Osteoblast (primary cell): ENCODE results near the gene SYT6. TPM values are rescaled to one million over a fixed set of nuclear protein-coding genes. Genes with fewer than 3 reads are reported as not detected.
A peak's percentile ranks its signal among the peaks of the same experiment; 100 is the strongest.

Source experiments
- DNase-seq: peaks from one replicate; pipeline ENCODE4 v3.0.0; 2011; ENCODE audit warnings: low spot score, mixed read lengths; ENCODE audit not compliant: insufficient read length; ENCODE audit errors: missing footprints
- H2AFZ ChIP-seq: 2 replicates; pipeline ENCODE4 v1.6.0; 2011; ENCODE audit warnings: mild to moderate bottlenecking, low read length
- H3K27ac ChIP-seq: 2 replicates; pipeline ENCODE4 v1.5.1; 2011; ENCODE audit warnings: mild to moderate bottlenecking, low read depth, low read length, moderate library complexity
- H3K27me3 ChIP-seq: 2 replicates; pipeline ENCODE4 v1.6.0; 2012; ENCODE audit warnings: mild to moderate bottlenecking, control low read depth, inconsistent platforms, low read length, moderate library complexity; ENCODE audit not compliant: insufficient read depth
- H3K36me3 ChIP-seq: 2 replicates; pipeline ENCODE4 v1.5.1; 2011; ENCODE audit warnings: mild to moderate bottlenecking, low read length, control low read depth, moderate library complexity; ENCODE audit not compliant: insufficient read depth
- H3K4me1 ChIP-seq: 2 replicates; pipeline ENCODE4 v1.5.1; 2011; ENCODE audit warnings: mild to moderate bottlenecking, low read length, control low read depth, moderate library complexity; ENCODE audit not compliant: insufficient read depth
- H3K4me2 ChIP-seq: 2 replicates; pipeline ENCODE4 v1.6.0; 2011; ENCODE audit warnings: mild to moderate bottlenecking, low read length; ENCODE audit not compliant: insufficient read depth
- H3K4me3 ChIP-seq: fragments of 200-600 bp; sonication (generic); 3 replicates; pipeline ENCODE4 v1.5.1; 2012; ENCODE audit warnings: mild to moderate bottlenecking, low read length, inconsistent platforms; ENCODE audit not compliant: insufficient read depth
- H3K79me2 ChIP-seq: 2 replicates; pipeline ENCODE4 v1.6.0; 2012; ENCODE audit warnings: mild to moderate bottlenecking, low read length, control low read depth, inconsistent platforms; ENCODE audit not compliant: insufficient read depth
- H3K9me3 ChIP-seq: 2 replicates; pipeline ENCODE4 v1.5.1; 2011; ENCODE audit warnings: low read depth, low read length, control low read depth
- H4K20me1 ChIP-seq: 2 replicates; pipeline ENCODE4 v1.6.0; 2012; ENCODE audit warnings: mild to moderate bottlenecking, low read length, control low read depth; ENCODE audit not compliant: insufficient read depth
- CTCF ChIP-seq: IDR thresholded peaks from 2 replicates; pipeline ENCODE4 v1.5.1; 2011; ENCODE audit warnings: mild to moderate bottlenecking, low read depth, low read length, moderate library complexity; ENCODE audit errors: extremely low read depth
- total RNA-seq: library from RNA; depleted of rRNA; stranded (reverse); fragments of >200 nt; gene quantifications from 2 replicates; pipeline ENCODE4 v1.2.3, GENCODE V29; 2012

The SYT6 gene
- total RNA-seq, 1 donor: 0.36 TPM

- no peaks in the 10 kb centered on the region for H3K9me3 ChIP-seq
- no peak overlapping the region for H3K4me3 ChIP-seq
- H4K20me1 ChIP-seq: peaks cover 6% of the 10 kb centered on the region
- H3K79me2 ChIP-seq: no peaks in the 10 kb centered on the region
- no peak overlapping the region for H2AFZ ChIP-seq
- no peak overlapping the region for H3K4me2 ChIP-seq
- TF ChIP-seq CTCF: no peak
- H3K27me3 ChIP-seq: peaks cover 76% of the 10 kb centered on the region
- H3K36me3 ChIP-seq: no peaks in the 10 kb centered on the region
- DNase-seq: no peak
- no peaks in the 10 kb centered on the region for H3K4me1 ChIP-seq
- no peak overlapping the region for H3K27ac ChIP-seq
Measured at GRCh38 chr1:114155706-114156105, 2.0 kb upstream of the SYT6 start.

GRCh38 chr1:114154963-114155322, 1.3 kb upstream of the SYT6 start:
- Histone ChIP-seq H3K4me1 (no peaks in the 10 kb centered on the region), H3K36me3 (no peaks in the 10 kb centered on the region), H3K27me3 (peaks cover 83% of the 10 kb centered on the region), H4K20me1 (peaks cover 6% of the 10 kb centered on the region), H3K27ac (no peak overlapping the region), H3K9me3 (no peaks in the 10 kb centered on the region), H2AFZ (no peak overlapping the region), H3K4me3 (no peak overlapping the region), H3K4me2 (no peak overlapping the region), H3K79me2 (no peaks in the 10 kb centered on the region)
- peak; percentile 92 for DNase-seq
- no peak for TF ChIP-seq CTCF

GRCh38 chr1:114154146-114154962, 685 bp upstream of the SYT6 start:
- Histone ChIP-seq H3K79me2 (no peaks in the 10 kb centered on the region), H3K27ac (no peak overlapping the region), H3K4me3 (no peak overlapping the region), H2AFZ (no peak overlapping the region), H3K9me3 (no peaks in the 10 kb centered on the region), H3K4me2 (peak overlapping the region; percentile 29), H3K36me3 (no peaks in the 10 kb centered on the region), H4K20me1 (peaks cover 6% of the 10 kb centered on the region), H3K4me1 (no peaks in the 10 kb centered on the region), H3K27me3 (peaks cover 85% of the 10 kb centered on the region)
- TF ChIP-seq CTCF: no peak
- peak; percentile 94 for DNase-seq

GRCh38 chr1:114152508-114153260, 985 bp downstream of the SYT6 start:
- Histone ChIP-seq H3K4me1 (no peaks in the 10 kb centered on the region), H3K9me3 (no peaks in the 10 kb centered on the region), H3K4me2 (no peak overlapping the region), H3K79me2 (no peaks in the 10 kb centered on the region), H3K27ac (no peak overlapping the region), H4K20me1 (peaks cover 6% of the 10 kb centered on the region), H3K36me3 (no peaks in the 10 kb centered on the region), H3K27me3 (peaks cover 80% of the 10 kb centered on the region), H2AFZ (no peak overlapping the region), H3K4me3 (no peak overlapping the region)
- TF ChIP-seq CTCF: no peak
- peak; percentile 91 for DNase-seq
